Left lung (tissue), 10 donors: ENCODE measurements around the gene C1orf122. TPM values are rescaled to one million over a fixed set of nuclear protein-coding genes. Genes with fewer than 3 reads are reported as not detected.

Experiments
- ATAC-seq: fragments of 200-7000 bp; cut with Tn5 transposase; one replicate; pipeline ENCODE4 v1.9.1; 2020; ENCODE audit warnings: moderate library complexity
- DNase-seq, 4 donors: peaks; one replicate each; pipeline ENCODE4 v3.0.0-alpha.2; 2013 to 2020
- H3K27ac ChIP-seq, 2 donors: fragments of 200-600 bp; sonication (generic) in 1 of 2; one replicate each; pipeline versions ENCODE4 v1.5.0 to v1.8.0; 2020 to 2021
- H3K27me3 ChIP-seq, 2 donors: fragments of 200-600 bp; sonication (generic) in 1 of 2; one replicate each; pipeline versions ENCODE4 v1.5.0 to v1.8.0; 2020 to 2021
- H3K36me3 ChIP-seq, 2 donors: fragments of 200-600 bp; sonication (generic) in 1 of 2; one replicate each; pipeline versions ENCODE4 v1.5.0 to v1.8.0; 2020 to 2021
- H3K4me1 ChIP-seq, 2 donors: fragments of 200-600 bp; one replicate each; pipeline ENCODE4 v1.8.0; 2021
- H3K4me3 ChIP-seq, 2 donors: fragments of 200-600 bp; sonication (generic) in 1 of 2; one replicate each; pipeline versions ENCODE4 v1.5.0 to v1.8.0; 2020 to 2021; ENCODE audit warnings: mild to moderate bottlenecking in 1 of 2
- H3K9me3 ChIP-seq, 2 donors: fragments of 200-600 bp; sonication (generic) in 1 of 2; one replicate each; pipeline versions ENCODE4 v1.5.0 to v1.8.0; 2020 to 2021
- CTCF ChIP-seq, 2 donors: fragments of 200-600 bp; sonication (generic) in 1 of 2; IDR thresholded peaks; one replicate each; pipeline versions ENCODE4 v1.5.0 to v1.8.0; 2021; ENCODE audit warnings: antibody characterized with exemption in 2 of 2
- intact Hi-C, 2 donors: fragments of 100-400 bp; cut with DNase I; formaldehyde crosslinking; loops; one replicate each; pipeline versions ENCODE4 v1.11.2 to v1.14.2; 2022
- polyA plus RNA-seq, 6 donors: library from polyadenylated mRNA; unstranded; fragments of 120-200 nt; gene quantifications; one replicate each; pipeline ENCODE4 v1.2.1, GENCODE V29; 2013; ENCODE audit not compliant: insufficient read length in 6 of 6
- total RNA-seq, 2 donors: library from RNA; stranded (reverse); fragmentation: NEBNext Ultra II Directional; extraction: Animal tissue kit (Norgen Biotek cat#: 25700); gene quantifications; one replicate each; pipeline ENCODE4 v1.2.1, GENCODE V29; 2021
- donor health status: DM: no; HTN: yes; CAD: no.
- donor health status: DM: no; HTN: no; CAD: no.

Gene C1orf122
- total and polyA plus RNA-seq, 8 donors: 18.6 to 54.3 (median 27.9) TPM

- Histone ChIP-seq H3K36me3 (no peaks in the 10 kb centered on the region), H3K27ac (no peak overlapping the region), H3K9me3 (no peaks in the 10 kb centered on the region), H3K27me3 (peaks cover 26 to 97% of the 10 kb centered on the region in 2 donors), H3K4me1 (no peaks in the 10 kb centered on the region), H3K4me3 (no peak overlapping the region)
- ATAC-seq: no peak
- intact Hi-C loops: no loop called here
- no peak for DNase-seq
- TF ChIP-seq CTCF (IDR thresholded peaks at IDR 0.05): no peak
These were observed 45.1 kb upstream of the C1orf122 start for GRCh38 chr1:37762516-37762915.

- Histone ChIP-seq H3K4me1 (no peaks in the 10 kb centered on the region), H3K9me3 (no peaks in the 10 kb centered on the region), H3K36me3 (no peaks in the 10 kb centered on the region), H3K27ac (no peak overlapping the region), H3K4me3 (no peak overlapping the region), H3K27me3 (peaks cover 26 to 99% of the 10 kb centered on the region in 2 donors)
- DNase-seq (no peak), ATAC-seq (no peak)
- TF ChIP-seq CTCF (IDR thresholded peaks at IDR 0.05): no peak
- intact Hi-C loops: no loop called here
These were observed 43.7 kb upstream of the C1orf122 start for GRCh38 chr1:37763791-37764413.

- no peaks in the 10 kb centered on the region for H3K36me3 ChIP-seq
- intact Hi-C loops: no loop called here
- no peak overlapping the region for H3K4me3 ChIP-seq
- no peak overlapping the region for H3K27ac ChIP-seq
- H3K4me1 ChIP-seq: no peaks in the 10 kb centered on the region
- H3K27me3 ChIP-seq: peaks cover 26 to 99% of the 10 kb centered on the region in 2 donors
- DNase-seq (peak; percentile 43 to 78 (median 60)), ATAC-seq (peak; percentile 79)
- no peaks in the 10 kb centered on the region for H3K9me3 ChIP-seq
- TF ChIP-seq CTCF (IDR thresholded peaks at IDR 0.05): no peak
These were observed 43.2 kb upstream of the C1orf122 start for GRCh38 chr1:37764414-37764825.

GRCh38 chr1:37764888-37765441, 42.6 kb upstream of the C1orf122 start, which contains the start of gene EPHA10:
EPHA10 (minus strand) TSS chr1:37765120; CDS start chr1:37765066, 54 bp downstream.
- DNase-seq: peak in 1 of 4 donors; percentile 66
- H3K27me3 ChIP-seq: peaks cover 26 to 98% of the 10 kb centered on the region in 2 donors

More at GRCh38 chr1:37764888-37765441, 42.6 kb upstream of the C1orf122 start, which contains the start of gene EPHA10:
- no peak within 1 kb of the TSS for H3K4me3 ChIP-seq
- no peaks in the 10 kb centered on the region for H3K9me3 ChIP-seq
- no peaks in the 10 kb centered on the region for H3K4me1 ChIP-seq
- no peak for ATAC-seq
- no peak for TF ChIP-seq CTCF (IDR thresholded peaks at IDR 0.05)
- H3K36me3 ChIP-seq: no peaks in the 10 kb centered on the region
- no peak within 1 kb of the TSS for H3K27ac ChIP-seq
- intact Hi-C loops: no loop called here
